ENCODE measurements around the gene UST. TPM values are rescaled to one million over a fixed set of nuclear protein-coding genes. Genes with fewer than 3 reads are reported as not detected.
"Not testable (repeated sequence)": the region's sequence is repeated elsewhere in the genome, so short reads cannot be mapped to it uniquely, and the experiment has no call there.

UST gene
- total RNA-seq, 1 experiment from 2014 or later: 7.6 TPM

DNA sequence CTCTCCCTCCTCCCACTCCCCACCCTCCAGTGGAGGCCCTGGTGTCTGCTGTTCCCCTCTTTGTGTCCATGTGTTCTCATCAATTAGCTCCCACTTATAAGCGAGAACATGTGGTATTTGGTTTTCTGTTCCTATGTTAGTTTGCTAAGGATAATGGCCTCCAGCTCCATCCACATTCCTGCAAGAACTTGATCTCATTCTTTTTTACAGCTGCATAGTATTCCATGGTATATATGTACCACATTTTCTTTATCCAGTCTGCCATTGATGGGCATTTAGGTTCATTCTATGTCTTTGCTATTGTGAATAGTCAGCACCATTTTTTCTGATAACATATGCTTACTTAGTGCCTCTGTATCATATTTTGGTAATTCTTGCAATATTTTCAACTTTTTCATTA lies 33.6 kb downstream of the UST start:
- not testable (repeated sequence) for DNase-seq (ENCODE audit: low read depth in 1 of 2, low spot score in 2 of 2); H3K36me3 ChIP-seq; H3K9me3 ChIP-seq (replicated peaks); H3K27ac ChIP-seq; H3K4me3 ChIP-seq; H3K27me3 ChIP-seq (replicated peaks)
- peaks cover 18% of the 10 kb centered on the region for H3K4me1 ChIP-seq (replicated peaks)

- Histone ChIP-seq H3K27ac (no peak overlapping the region), H3K4me1 (replicated peaks) (peaks cover 16% of the 10 kb centered on the region), H3K36me3 (no peaks in the 10 kb centered on the region), H3K9me3 (replicated peaks) (no peaks in the 10 kb centered on the region), H3K4me3 (no peak overlapping the region), H3K27me3 (replicated peaks) (no peaks in the 10 kb centered on the region)
- DNase-seq (ENCODE audit: low read depth in 1 of 2, low spot score in 2 of 2): no peak
Observed at GRCh38 chr6:148780918-148781436, 34.1 kb downstream of the UST start.

DNA sequence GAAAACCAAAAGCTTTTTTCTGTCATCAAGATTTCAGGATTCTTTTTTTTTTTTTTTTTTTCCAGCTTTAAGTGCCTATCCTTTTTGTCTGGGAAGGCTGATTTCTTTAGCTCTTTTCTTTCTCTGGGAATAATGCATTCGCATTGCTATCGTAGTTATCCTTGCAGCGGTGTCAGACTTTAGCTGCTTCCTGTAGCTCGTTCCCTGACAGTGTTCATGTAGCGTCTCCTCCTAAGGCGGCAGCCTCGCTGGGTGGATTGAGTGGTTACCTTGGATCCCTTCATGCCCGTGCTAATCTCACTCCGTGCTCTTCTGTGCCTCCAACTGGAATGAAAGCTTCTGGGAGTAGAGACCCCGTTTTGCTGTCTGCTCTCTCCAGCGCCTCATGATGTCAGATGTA lies 43.1 kb downstream of the UST start:
- no peak for DNase-seq (ENCODE audit: low read depth in 1 of 2, low spot score in 2 of 2)
- Histone ChIP-seq H3K27me3 (replicated peaks) (no peaks in the 10 kb centered on the region), H3K27ac (no peak overlapping the region), H3K4me3 (no peak overlapping the region), H3K9me3 (replicated peaks) (peaks cover 6% of the 10 kb centered on the region; the same call in 1 of the 2 replicates), H3K36me3 (no peaks in the 10 kb centered on the region), H3K4me1 (replicated peaks) (no peaks in the 10 kb centered on the region)

DNA sequence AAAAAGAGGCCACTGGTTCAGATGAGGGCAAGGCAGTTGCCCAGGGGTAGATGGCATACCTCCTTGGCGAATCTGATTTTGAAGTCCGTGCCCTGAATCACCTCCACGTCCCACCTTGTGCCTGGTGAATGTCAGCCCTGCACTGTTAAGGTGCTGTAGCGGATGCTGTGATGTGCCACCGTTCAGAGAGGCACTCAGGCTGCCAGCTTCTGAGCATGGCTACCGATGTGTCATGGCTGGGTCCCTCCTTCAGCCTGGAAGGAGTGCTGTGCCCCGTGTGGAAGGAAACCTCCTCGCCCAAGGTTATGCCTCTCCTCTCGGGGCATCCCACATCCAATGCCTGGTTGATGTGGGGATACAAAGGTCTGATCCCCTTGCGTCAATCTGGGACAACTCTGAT lies 43.6 kb downstream of the UST start:
- DNase-seq (ENCODE audit: low read depth in 1 of 2, low spot score in 2 of 2): no peak
- Histone ChIP-seq H3K36me3 (no peaks in the 10 kb centered on the region), H3K4me3 (no peak overlapping the region), H3K27ac (no peak overlapping the region), H3K9me3 (replicated peaks) (peaks cover 6% of the 10 kb centered on the region; the same call in 1 of the 2 replicates), H3K4me1 (replicated peaks) (no peaks in the 10 kb centered on the region), H3K27me3 (replicated peaks) (no peaks in the 10 kb centered on the region)

GRCh38 chr6:148790817-148791216 lies 44.0 kb downstream of the UST start:
- Histone ChIP-seq H3K9me3 (replicated peaks) (peaks cover 6% of the 10 kb centered on the region; the same call in 1 of the 2 replicates), H3K36me3 (no peaks in the 10 kb centered on the region), H3K27me3 (replicated peaks) (no peaks in the 10 kb centered on the region), H3K27ac (no peak overlapping the region), H3K4me3 (no peak overlapping the region), H3K4me1 (replicated peaks) (no peaks in the 10 kb centered on the region)
- DNase-seq (ENCODE audit: low read depth in 1 of 2, low spot score in 2 of 2): no peak

GRCh38 chr6:148791372-148791771 lies 44.5 kb downstream of the UST start:
- no peak overlapping the region for H3K4me3 ChIP-seq

DNA sequence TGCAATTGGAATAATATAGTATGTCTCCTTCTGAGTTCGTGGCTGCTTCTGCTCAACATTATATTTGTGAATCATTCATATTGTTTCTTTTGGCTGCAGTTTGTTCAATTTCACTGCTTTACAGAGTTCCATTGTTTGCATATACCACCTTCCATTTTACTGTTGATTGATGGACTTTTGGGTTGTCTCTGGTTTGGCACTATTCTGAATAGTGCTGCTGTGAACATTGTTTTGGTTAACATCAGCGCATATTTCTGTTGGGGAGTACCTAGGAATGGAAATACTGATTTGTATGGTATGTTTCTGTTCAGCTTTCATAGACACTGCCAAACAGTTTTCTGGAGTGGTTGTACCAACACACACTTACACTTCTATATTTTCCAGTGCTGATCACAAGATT lies 46.9 kb downstream of the UST start:
- Histone ChIP-seq H3K4me1 (replicated peaks) (no peaks in the 10 kb centered on the region), H3K4me3 (no peak overlapping the region), H3K36me3 (no peaks in the 10 kb centered on the region), H3K27ac (no peak overlapping the region), H3K27me3 (replicated peaks) (no peaks in the 10 kb centered on the region), H3K9me3 (replicated peaks) (peaks cover 6% of the 10 kb centered on the region; the same call in 1 of the 2 replicates)
- DNase-seq (ENCODE audit: low read depth in 1 of 2, low spot score in 2 of 2): no peak

More at GRCh38 chr6:148791372-148791771, 44.5 kb downstream of the UST start:
- DNase-seq (ENCODE audit: low read depth in 1 of 2, low spot score in 2 of 2): no peak
- peaks cover 6% of the 10 kb centered on the region; the same call in 1 of the 2 replicates for H3K9me3 ChIP-seq (replicated peaks)
- H3K4me1 ChIP-seq (replicated peaks): no peaks in the 10 kb centered on the region
- H3K36me3 ChIP-seq: no peaks in the 10 kb centered on the region
- no peak overlapping the region for H3K27ac ChIP-seq
- no peaks in the 10 kb centered on the region for H3K27me3 ChIP-seq (replicated peaks)

- DNase-seq (ENCODE audit: low read depth in 1 of 2, low spot score in 2 of 2): no peak
- Histone ChIP-seq H3K4me1 (replicated peaks) (no peaks in the 10 kb centered on the region), H3K27ac (no peak overlapping the region), H3K36me3 (no peaks in the 10 kb centered on the region), H3K9me3 (replicated peaks) (peaks cover 6% of the 10 kb centered on the region; the same call in 1 of the 2 replicates), H3K27me3 (replicated peaks) (no peaks in the 10 kb centered on the region), H3K4me3 (no peak overlapping the region)
Observed at GRCh38 chr6:148794797-148795196, 48.0 kb downstream of the UST start.

DNA sequence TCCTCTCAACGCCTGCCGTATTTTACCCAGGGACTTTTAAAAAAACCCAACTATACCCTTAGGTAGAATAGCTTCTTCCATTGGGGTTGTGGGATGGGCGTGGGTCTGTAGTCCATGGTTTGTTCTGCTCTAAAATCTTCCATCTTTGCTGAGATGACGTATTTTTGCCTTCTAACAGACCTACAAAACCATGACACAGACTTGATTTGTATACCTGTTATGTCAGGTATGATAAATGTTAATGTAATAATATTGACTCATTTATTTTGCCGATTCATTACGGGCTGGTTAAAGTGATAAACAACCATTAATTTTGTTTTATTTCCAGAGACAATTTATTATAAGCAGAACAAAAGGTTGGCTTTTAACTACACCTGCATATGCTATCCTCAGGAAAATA lies 48.7 kb downstream of the UST start:
- DNase-seq (ENCODE audit: low read depth in 1 of 2, low spot score in 2 of 2): no peak
- Histone ChIP-seq H3K27ac (no peak overlapping the region), H3K36me3 (no peaks in the 10 kb centered on the region), H3K4me3 (no peak overlapping the region), H3K27me3 (replicated peaks) (no peaks in the 10 kb centered on the region), H3K4me1 (replicated peaks) (no peaks in the 10 kb centered on the region), H3K9me3 (replicated peaks) (peaks cover 6% of the 10 kb centered on the region; the same call in 1 of the 2 replicates)

GRCh38 chr6:148799647-148800046 lies 52.8 kb downstream of the UST start:
- no peak overlapping the region for H3K4me3 ChIP-seq
- H3K27ac ChIP-seq: no peak overlapping the region

DNA sequence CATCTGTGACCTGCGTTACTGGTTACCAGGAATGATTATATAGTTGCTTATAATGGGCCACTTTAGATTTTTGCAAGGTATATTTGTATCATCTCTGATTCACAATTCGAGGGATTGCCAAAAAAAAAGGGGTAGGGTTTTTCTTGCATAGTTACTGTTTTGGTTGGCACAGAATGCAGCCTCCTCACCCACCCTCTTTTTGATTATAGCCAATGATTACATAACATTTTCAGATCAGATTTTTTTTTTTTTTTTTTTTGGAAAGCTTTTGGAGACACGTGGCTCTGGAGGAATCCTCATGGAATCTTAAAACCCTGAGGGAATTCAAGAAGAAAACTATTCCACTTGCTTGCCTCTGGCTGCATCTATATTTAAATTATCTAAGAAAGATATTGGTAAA lies 53.7 kb downstream of the UST start:
- Histone ChIP-seq H3K36me3 (no peaks in the 10 kb centered on the region), H3K4me1 (replicated peaks) (no peaks in the 10 kb centered on the region), H3K27me3 (replicated peaks) (no peaks in the 10 kb centered on the region), H3K27ac (no peak overlapping the region), H3K4me3 (no peak overlapping the region), H3K9me3 (replicated peaks) (no peaks in the 10 kb centered on the region; the same call in 1 of the 2 replicates)
- DNase-seq (ENCODE audit: low read depth in 1 of 2, low spot score in 2 of 2): no peak

More at GRCh38 chr6:148799647-148800046, 52.8 kb downstream of the UST start:
- no peak for DNase-seq (ENCODE audit: low read depth in 1 of 2, low spot score in 2 of 2)
- Histone ChIP-seq H3K4me1 (replicated peaks) (no peaks in the 10 kb centered on the region), H3K9me3 (replicated peaks) (no peaks in the 10 kb centered on the region; the same call in 1 of the 2 replicates), H3K27me3 (replicated peaks) (no peaks in the 10 kb centered on the region), H3K36me3 (no peaks in the 10 kb centered on the region)

DNA sequence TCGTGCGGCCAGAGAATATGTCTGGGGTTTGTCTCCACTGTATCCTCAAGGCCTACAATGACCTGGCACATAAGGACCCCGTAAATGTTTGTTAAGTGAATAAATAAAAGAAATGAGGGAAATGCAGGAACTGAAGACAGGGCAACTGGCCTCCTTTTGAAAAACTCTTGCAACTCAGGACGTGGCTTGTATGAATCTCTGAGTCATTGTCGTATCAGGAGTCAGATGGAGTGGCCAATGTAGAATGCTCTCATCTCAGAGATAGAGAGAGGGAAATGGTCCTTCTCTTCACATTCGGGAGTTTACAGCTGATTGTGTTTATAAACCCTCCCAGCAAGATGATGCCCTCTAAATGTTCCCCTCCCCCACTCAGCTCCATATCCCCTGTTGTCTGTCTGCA lies 57.1 kb downstream of the UST start:
- Histone ChIP-seq H3K9me3 (replicated peaks) (no peaks in the 10 kb centered on the region), H3K27me3 (replicated peaks) (no peaks in the 10 kb centered on the region), H3K27ac (no peak overlapping the region), H3K4me3 (no peak overlapping the region), H3K4me1 (replicated peaks) (no peaks in the 10 kb centered on the region), H3K36me3 (no peaks in the 10 kb centered on the region)
- no peak for DNase-seq (ENCODE audit: low read depth in 1 of 2, low spot score in 2 of 2)

GRCh38 chr6:148805777-148806176 lies 58.9 kb downstream of the UST start:
- no peak overlapping the region for H3K4me3 ChIP-seq
- no peak for DNase-seq (ENCODE audit: low read depth in 1 of 2, low spot score in 2 of 2)

DNA sequence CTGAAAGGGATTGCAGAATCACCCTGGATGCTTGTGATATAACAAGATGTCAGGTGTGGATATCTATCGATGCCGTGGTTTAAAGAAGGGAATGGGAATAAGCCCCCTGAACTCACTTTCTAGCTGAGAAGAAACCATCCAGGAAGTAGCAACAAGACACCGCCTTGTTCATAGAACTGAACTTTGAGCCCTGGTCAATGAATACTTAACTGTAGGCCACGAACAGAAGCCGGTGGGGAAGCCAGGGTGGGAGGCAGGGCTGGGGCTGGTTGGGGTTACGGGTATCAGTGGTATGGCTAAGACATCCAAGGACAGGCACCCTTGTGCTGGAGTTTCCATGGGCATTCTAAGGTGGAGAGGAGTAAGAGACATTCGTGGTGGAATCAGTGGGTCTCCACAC lies 61.0 kb downstream of the UST start:
- H3K4me1 ChIP-seq (replicated peaks): no peaks in the 10 kb centered on the region
- H3K27ac ChIP-seq: no peak overlapping the region
- no peaks in the 10 kb centered on the region for H3K27me3 ChIP-seq (replicated peaks)
- no peaks in the 10 kb centered on the region for H3K36me3 ChIP-seq
- no peaks in the 10 kb centered on the region for H3K9me3 ChIP-seq (replicated peaks)
- no peak for DNase-seq (ENCODE audit: low read depth in 1 of 2, low spot score in 2 of 2)
- H3K4me3 ChIP-seq: no peak overlapping the region

More at GRCh38 chr6:148805777-148806176, 58.9 kb downstream of the UST start:
- Histone ChIP-seq H3K36me3 (no peaks in the 10 kb centered on the region), H3K27me3 (replicated peaks) (no peaks in the 10 kb centered on the region), H3K27ac (no peak overlapping the region), H3K4me1 (replicated peaks) (no peaks in the 10 kb centered on the region), H3K9me3 (replicated peaks) (no peaks in the 10 kb centered on the region)

GRCh38 chr6:148808786-148809304 lies 62.0 kb downstream of the UST start:
- no peak for DNase-seq (ENCODE audit: low read depth in 1 of 2, low spot score in 2 of 2)
- no peaks in the 10 kb centered on the region for H3K36me3 ChIP-seq
- no peaks in the 10 kb centered on the region for H3K9me3 ChIP-seq (replicated peaks)
- H3K27me3 ChIP-seq (replicated peaks): no peaks in the 10 kb centered on the region
- no peaks in the 10 kb centered on the region for H3K4me1 ChIP-seq (replicated peaks)
- no peak overlapping the region for H3K27ac ChIP-seq
- H3K4me3 ChIP-seq: no peak overlapping the region

All from SJSA1 (cell line).